Peyer's patch (tissue), 4 donors: ENCODE results near the gene SPRED2. TPM values are rescaled to one million over a fixed set of nuclear protein-coding genes. Genes with fewer than 3 reads are reported as not detected.
A peak's percentile ranks its signal among the peaks of the same experiment; 100 is the strongest.

Experiments used
- DNase-seq, 3 donors: peaks; one replicate each; pipeline ENCODE4 v3.0.0-alpha.2; 2017 to 2019
- H3K27ac ChIP-seq, 4 donors: fragments of 200-600 bp; sonication (generic); one replicate each; pipeline ENCODE4 v1.5.1; 2016 to 2019
- H3K27me3 ChIP-seq, 2 donors: fragments of 200-600 bp; sonication (generic); one replicate each; pipeline ENCODE4 v1.5.1; 2019
- H3K36me3 ChIP-seq, 3 donors: fragments of 200-600 bp; sonication (generic); one replicate each; pipeline ENCODE4 v1.5.1; 2016 to 2019
- H3K4me1 ChIP-seq, 4 donors: fragments of 200-600 bp; sonication (generic); one replicate each; pipeline ENCODE4 v1.5.1; 2016 to 2019
- H3K4me3 ChIP-seq, 4 donors: fragments of 200-600 bp; sonication (generic); 1 replicate in 3 of 4; 2 replicates in 1 of 4; pipeline ENCODE4 v1.5.1; 2016 to 2019; ENCODE audit warnings: mild to moderate bottlenecking in 1 of 4
- H3K9me3 ChIP-seq, 4 donors: fragments of 200-600 bp; sonication (generic); one replicate each; pipeline ENCODE4 v1.5.1; 2016 to 2019; ENCODE audit warnings: mild to moderate bottlenecking in 1 of 4
- POLR2A ChIP-seq, 2 donors: fragments of 450-650 bp; IDR thresholded peaks; one replicate each; pipeline ENCODE4 v1.5.1; 2017; ENCODE audit warnings: antibody characterized with exemption in 2 of 2, mild to moderate bottlenecking in 2 of 2, moderate library complexity in 2 of 2
- total RNA-seq, 4 donors: library from RNA; depleted of rRNA; stranded (reverse); fragments of >200 nt; gene quantifications; one replicate each; pipeline ENCODE4 v1.1.0, GENCODE V29; 2016
- TF ChIP-seq, protein P1 (sequence below), 6 experiments: fragments of 450-650 bp in 4 of 6; fragments of 200-600 bp in 2 of 6; sonication (generic) in 1 of 6; IDR thresholded peaks; one replicate each; pipeline ENCODE4 v1.5.1; 2017 to 2019; ENCODE audit warnings: antibody characterized with exemption in 6 of 6, mild to moderate bottlenecking in 3 of 6, moderate library complexity in 1 of 6

The SPRED2 gene
- total RNA-seq, 4 donors from 2014 or later, result 14.9 to 26.9 (median 23.0) TPM

DNA sequence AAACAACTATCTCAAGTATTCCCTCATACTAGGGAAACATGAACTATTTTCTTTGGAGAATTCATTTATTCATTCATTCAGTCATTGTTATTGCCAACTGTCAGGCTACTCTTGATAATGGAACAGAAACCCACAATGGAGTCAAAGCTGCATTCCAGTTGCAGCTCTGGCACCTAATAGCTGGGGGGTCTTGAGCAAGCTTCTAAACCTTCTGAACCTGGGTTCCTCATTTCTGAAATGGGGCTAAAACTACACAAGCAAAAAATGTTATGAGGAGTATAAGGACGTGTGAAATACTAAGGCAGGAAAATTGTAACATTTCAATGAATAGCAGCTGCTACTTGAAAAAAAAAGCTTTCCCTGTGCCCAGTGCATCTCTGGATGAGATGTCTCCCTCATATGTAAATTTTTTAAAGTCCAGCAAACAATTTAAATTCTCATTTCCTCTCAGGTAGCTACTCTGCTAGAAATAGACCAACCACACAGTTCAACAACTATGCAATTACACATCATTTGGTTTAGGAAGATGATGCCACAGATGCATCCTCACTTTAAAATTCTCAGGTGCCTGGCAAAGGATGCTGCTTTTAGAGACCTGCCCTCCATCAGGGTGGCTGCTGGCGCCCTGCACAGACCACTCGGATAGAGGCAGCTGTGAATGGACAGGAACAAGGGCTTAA, 38.5 kb downstream of the SPRED2 start:
- peaks cover 0 to 32% (median 3%) of the 10 kb centered on the region in 4 donors for H3K4me1 ChIP-seq
- H3K4me3 ChIP-seq, result no peak overlapping the region
- no peaks in the 10 kb centered on the region for H3K9me3 ChIP-seq
- no peaks in the 10 kb centered on the region for H3K36me3 ChIP-seq
- TF ChIP-seq, protein P1, sequence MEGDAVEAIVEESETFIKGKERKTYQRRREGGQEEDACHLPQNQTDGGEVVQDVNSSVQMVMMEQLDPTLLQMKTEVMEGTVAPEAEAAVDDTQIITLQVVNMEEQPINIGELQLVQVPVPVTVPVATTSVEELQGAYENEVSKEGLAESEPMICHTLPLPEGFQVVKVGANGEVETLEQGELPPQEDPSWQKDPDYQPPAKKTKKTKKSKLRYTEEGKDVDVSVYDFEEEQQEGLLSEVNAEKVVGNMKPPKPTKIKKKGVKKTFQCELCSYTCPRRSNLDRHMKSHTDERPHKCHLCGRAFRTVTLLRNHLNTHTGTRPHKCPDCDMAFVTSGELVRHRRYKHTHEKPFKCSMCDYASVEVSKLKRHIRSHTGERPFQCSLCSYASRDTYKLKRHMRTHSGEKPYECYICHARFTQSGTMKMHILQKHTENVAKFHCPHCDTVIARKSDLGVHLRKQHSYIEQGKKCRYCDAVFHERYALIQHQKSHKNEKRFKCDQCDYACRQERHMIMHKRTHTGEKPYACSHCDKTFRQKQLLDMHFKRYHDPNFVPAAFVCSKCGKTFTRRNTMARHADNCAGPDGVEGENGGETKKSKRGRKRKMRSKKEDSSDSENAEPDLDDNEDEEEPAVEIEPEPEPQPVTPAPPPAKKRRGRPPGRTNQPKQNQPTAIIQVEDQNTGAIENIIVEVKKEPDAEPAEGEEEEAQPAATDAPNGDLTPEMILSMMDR (IDR thresholded peaks at IDR 0.05), result no peak
- TF ChIP-seq POLR2A (IDR thresholded peaks at IDR 0.05), result no peak
- DNase-seq, result no peak
- no peaks in the 10 kb centered on the region for H3K27me3 ChIP-seq
- no peak overlapping the region for H3K27ac ChIP-seq

DNA sequence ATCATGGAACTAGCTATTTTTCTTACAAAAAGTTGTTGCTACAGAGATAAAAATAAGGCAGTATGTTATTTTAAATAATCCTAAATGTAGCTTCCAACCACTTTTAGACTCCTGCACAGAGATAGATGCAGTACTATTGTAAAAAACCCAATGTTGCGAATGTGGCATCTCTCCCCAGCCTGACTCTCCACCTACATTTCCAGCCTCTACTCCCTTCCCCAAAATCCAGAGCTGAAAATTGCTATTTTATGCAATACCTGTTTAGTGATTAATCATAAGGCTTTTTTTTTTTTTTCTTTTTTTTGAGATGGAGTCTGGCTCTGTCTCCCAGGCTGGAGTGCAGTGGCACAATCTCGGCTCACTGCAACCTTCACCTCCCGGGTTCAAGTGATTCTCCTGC, 39.4 kb downstream of the SPRED2 start:
- Histone ChIP-seq H3K4me1 (peaks cover 0 to 32% (median 3%) of the 10 kb centered on the region in 4 donors), H3K27ac (no peak overlapping the region), H3K27me3 (no peaks in the 10 kb centered on the region), H3K9me3 (no peaks in the 10 kb centered on the region), H3K36me3 (no peaks in the 10 kb centered on the region), H3K4me3 (no peak overlapping the region)
- TF ChIP-seq, protein P1 (IDR thresholded peaks at IDR 0.05), result no peak
- no peak for TF ChIP-seq POLR2A (IDR thresholded peaks at IDR 0.05)
- no peak for DNase-seq

DNA sequence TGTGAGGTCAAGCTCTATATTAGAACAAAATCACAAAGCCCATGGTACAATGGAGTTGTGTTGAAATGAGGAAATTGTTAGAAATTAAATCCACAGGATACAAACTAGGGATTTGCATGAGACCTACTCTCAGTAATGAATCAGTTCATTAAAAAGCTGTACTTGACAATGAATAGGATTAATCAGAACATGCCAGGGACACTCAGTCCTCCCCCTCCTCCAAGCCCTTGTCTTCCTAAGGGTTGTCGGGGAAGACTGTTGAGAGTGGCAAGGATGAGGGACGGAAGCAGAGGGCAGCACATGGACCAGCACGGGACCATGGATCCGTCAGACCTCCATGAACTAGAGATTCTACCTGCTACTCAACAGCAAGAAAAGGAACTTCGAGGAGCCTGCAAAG, 39.8 kb downstream of the SPRED2 start:
- TF ChIP-seq, protein P1 (IDR thresholded peaks at IDR 0.05), result no peak
- TF ChIP-seq POLR2A (IDR thresholded peaks at IDR 0.05), result no peak
- peaks cover 0 to 32% (median 3%) of the 10 kb centered on the region in 4 donors for H3K4me1 ChIP-seq
- no peak overlapping the region for H3K4me3 ChIP-seq
- DNase-seq, result no peak
- no peak overlapping the region for H3K27ac ChIP-seq
- H3K36me3 ChIP-seq, result no peaks in the 10 kb centered on the region
- no peaks in the 10 kb centered on the region for H3K9me3 ChIP-seq
- H3K27me3 ChIP-seq, result no peaks in the 10 kb centered on the region

DNA sequence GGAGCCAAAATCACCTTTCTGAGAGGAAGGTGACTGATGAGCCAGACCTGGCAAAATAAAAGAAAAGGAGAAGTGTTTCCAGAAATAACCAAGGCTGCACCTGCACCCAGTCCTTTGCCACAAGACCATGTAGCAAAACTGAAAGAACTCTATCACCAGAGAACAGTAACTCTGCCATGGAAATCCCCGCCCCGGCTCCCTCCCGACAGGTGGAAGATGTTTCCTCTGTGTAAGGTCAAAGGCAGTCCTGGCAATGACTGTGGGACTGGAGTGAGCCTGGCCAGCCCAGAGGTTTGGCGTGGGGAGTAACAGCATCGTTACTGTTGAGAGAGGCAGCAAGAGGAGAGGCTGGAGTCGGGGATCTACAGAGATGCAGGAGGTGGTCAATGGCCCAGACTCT, 42.3 kb downstream of the SPRED2 start:
- Histone ChIP-seq H3K36me3 (no peaks in the 10 kb centered on the region), H3K9me3 (no peaks in the 10 kb centered on the region), H3K27me3 (no peaks in the 10 kb centered on the region), H3K4me3 (no peak overlapping the region), H3K27ac (no peak overlapping the region), H3K4me1 (peaks cover 0 to 12% (median 3%) of the 10 kb centered on the region in 4 donors)
- TF ChIP-seq POLR2A (IDR thresholded peaks at IDR 0.05), result no peak
- TF ChIP-seq, protein P1 (IDR thresholded peaks at IDR 0.05), result no peak
- DNase-seq, result peak; percentile 53 to 78 (median 64)

DNA sequence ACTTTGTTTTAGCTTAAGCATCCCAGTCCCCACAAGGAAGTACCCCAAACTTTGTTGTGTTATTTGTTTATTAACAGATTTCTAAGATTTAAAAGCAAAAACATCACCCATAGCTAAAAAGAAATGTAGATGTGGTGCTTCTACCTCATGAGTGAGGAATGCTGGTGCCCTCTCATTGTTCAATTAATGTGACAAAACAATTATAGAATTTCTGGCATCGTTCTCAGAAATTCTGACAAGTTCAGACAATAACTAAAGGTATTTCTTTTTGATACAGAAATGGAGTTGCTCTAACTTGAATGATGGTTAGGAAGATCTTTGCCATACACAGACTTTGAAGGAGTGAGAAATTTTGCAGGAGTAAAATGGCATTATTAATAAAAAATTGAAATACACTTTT, 42.9 kb downstream of the SPRED2 start:
- H3K27me3 ChIP-seq, result no peaks in the 10 kb centered on the region
- no peaks in the 10 kb centered on the region for H3K9me3 ChIP-seq
- no peak overlapping the region for H3K27ac ChIP-seq
- DNase-seq, result no peak
- H3K4me3 ChIP-seq, result no peak overlapping the region
- H3K4me1 ChIP-seq, result peaks cover 0 to 14% (median 3%) of the 10 kb centered on the region in 4 donors
- H3K36me3 ChIP-seq, result no peaks in the 10 kb centered on the region
- TF ChIP-seq, protein P1 (IDR thresholded peaks at IDR 0.05), result no peak
- TF ChIP-seq POLR2A (IDR thresholded peaks at IDR 0.05), result no peak
